VCaP (cell line): Measurements from ENCODE around the gene RYR2.

Source experiments
- H3K27ac ChIP-seq: fragments of 450-650 bp; 2 replicates; pipeline ENCODE4 v1.5.1; 2017
- TF ChIP-seq, protein P1 (sequence below): fragments of 450-650 bp; conservative IDR thresholded peaks from 2 replicates; pipeline ENCODE4 v1.5.1; 2017; ENCODE audit warnings: mild to moderate bottlenecking, moderate library complexity

RYR2 gene

DNA sequence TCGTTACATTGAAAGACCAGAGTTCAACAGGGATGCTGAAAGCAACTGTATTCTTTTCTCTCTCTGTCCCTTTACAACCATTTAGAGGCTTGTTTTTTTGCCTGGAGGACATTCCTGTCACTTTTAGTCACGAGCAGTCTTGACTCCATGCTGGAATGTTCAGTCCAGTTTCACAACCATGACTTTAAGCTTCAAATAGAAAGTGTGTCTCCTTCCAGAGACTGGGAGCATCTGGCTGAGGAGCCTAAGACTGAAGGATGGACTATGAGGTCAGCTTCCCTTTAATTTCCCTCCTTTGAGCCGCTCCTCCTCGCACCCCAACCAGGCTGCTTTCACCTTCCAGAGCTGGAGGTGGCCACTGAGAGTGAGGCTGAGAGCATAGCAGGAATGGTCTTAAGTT is 10.5 kb upstream of the RYR2 start:
- TF ChIP-seq, protein P1, sequence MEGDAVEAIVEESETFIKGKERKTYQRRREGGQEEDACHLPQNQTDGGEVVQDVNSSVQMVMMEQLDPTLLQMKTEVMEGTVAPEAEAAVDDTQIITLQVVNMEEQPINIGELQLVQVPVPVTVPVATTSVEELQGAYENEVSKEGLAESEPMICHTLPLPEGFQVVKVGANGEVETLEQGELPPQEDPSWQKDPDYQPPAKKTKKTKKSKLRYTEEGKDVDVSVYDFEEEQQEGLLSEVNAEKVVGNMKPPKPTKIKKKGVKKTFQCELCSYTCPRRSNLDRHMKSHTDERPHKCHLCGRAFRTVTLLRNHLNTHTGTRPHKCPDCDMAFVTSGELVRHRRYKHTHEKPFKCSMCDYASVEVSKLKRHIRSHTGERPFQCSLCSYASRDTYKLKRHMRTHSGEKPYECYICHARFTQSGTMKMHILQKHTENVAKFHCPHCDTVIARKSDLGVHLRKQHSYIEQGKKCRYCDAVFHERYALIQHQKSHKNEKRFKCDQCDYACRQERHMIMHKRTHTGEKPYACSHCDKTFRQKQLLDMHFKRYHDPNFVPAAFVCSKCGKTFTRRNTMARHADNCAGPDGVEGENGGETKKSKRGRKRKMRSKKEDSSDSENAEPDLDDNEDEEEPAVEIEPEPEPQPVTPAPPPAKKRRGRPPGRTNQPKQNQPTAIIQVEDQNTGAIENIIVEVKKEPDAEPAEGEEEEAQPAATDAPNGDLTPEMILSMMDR, result no peak
- no peak overlapping the region for H3K27ac ChIP-seq

DNA sequence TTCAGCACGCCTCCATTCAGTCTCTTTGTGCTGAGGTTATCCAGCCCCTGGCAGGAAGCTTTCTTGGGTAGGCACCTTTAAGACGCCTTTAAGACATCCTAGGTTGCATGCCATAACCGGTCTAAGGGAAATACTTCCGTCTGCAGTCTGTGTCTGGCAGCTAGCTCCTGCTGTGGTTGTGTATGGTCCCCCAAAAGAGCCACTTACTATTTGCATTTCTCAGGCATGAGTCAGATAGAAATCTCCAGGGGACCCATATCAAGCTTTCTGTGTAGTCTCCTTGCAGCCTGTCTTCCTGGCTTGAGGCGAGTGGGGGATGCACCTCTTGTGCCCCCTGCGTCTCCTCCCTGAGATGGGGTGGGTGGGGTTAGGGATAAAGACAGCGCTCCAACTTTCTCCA is 10.0 kb upstream of the RYR2 start:
- no peak overlapping the region for H3K27ac ChIP-seq
- TF ChIP-seq, protein P1, result no peak

DNA sequence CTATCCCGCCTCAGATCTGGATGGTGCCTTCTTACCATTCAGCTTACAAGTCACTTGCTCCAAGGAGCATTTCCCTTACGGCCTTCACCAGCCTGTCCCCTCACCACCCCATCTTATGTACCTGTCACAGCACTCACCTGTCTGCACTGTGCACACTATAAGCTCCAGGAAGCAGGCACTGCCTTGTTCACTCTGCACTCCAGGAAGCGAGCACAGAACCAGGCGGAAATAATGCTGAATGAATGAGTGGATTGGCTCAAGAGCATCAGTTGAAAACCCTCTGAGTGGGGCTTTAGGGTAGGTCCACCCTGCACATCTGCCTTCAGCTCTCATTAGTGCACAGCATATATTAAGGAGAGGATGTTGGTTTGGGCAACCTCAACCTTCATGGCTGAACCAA is 8.9 kb upstream of the RYR2 start:
- TF ChIP-seq, protein P1, result no peak
- H3K27ac ChIP-seq, result no peak overlapping the region

DNA sequence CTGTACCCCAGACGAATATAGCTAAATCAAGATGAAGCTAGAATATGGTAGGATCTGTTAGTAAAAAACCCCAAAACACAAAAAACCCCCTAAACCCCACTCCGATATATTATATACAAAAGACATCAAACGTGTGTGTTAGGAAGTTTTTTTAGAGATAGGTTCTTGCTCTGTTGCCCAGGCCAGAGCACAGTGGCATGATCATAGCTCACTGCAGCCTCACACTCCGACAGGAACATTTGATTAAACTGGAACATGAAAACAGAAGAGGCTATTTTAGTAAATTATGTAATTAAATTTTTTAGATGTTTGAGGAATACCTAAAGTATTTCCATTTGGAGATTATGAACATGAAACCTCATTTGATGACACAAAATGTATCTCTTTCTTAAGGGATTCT is 8.2 kb upstream of the RYR2 start:
- TF ChIP-seq, protein P1, result no peak
- H3K27ac ChIP-seq, result no peak overlapping the region

DNA sequence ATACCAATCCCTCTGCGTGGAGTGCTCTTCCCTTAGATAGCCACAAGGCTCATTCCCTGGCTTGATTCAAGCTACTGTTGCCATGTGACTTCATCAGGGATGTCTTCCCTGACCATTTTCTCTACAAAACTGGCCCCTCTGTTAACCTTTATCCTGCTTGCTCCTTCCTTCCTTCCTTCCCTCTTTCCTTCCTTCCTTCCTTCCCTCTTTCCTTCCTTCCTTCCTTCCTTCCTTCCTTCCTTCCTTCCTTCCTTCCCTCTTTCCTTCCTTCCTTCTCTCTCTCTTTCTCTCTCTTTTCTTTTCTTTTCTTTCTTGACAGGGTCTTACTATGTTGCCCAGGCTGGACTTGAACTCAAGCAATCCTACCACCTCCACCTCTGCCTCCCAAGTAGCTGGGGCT is 6.2 kb upstream of the RYR2 start:
- no peak overlapping the region for H3K27ac ChIP-seq
- TF ChIP-seq, protein P1, result no peak

DNA sequence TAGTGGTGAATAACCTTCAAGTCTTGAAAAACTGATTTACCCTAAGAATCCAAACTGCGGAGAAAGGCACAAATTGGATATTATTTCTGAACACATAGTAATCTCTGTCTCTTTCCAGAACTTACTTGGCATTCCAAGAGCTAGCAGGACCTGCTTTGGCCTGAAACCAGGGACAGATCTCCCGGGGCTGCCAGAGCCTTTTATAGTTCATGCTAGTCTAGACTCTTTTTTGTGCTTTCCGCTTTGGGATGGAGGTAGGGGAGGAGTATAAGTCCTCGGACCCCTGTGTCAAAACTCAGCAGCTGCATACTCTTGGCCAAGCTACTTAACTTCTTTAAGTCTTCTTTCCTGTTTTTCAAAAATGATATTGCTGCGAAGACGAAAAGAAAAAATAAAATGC is 3.8 kb upstream of the RYR2 start:
- H3K27ac ChIP-seq, result no peak overlapping the region
- TF ChIP-seq, protein P1, result no peak

DNA sequence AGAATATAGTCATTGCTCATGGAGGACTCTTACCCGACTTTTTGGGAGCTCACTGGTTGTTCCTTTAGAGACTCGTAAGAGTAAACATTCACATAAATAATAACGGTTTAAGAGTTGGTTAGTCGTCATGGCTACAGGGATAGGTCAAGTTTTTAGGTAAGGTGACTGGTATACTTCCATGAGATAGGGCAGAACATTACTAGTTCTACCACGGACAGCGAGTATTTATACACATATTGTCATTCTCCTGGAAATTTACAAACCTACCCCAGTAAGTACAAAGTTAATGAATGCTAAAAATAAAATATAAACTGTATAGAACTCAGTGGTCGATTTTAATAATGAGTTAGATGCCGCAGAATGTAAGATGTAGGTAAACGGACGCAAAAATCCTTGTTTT is 1.2 kb upstream of the RYR2 start:
- no peak overlapping the region for H3K27ac ChIP-seq
- TF ChIP-seq, protein P1, result no peak

DNA sequence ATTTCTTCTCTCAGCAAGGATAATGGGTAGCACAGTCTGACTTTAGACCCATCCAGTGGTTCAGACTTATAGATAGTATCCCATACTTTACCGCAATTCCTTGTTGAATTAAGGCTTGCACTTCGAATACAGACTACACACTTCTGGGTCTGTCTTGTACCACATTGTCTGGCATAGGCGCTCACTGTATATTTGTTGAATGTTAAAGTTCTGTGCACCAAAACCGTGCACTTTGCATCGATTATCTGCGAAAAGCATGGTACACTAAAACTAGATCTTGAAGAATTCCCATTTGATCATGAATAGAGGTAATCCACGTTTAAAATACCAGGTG is 556 bp upstream of the RYR2 start:
- TF ChIP-seq, protein P1, result no peak
- no peak overlapping the region for H3K27ac ChIP-seq
